Adipocyte (in vitro differentiated cells): ENCODE measurements around the gene PRSS23.
"Not testable (repeated sequence)": the region's sequence is repeated elsewhere in the genome, so short reads cannot be mapped to it uniquely, and the experiment has no call there.

Experiments
- DNase-seq: peaks from one replicate; pipeline ENCODE4 v3.0.0-alpha.2; 2015; ENCODE audit warnings: low read depth
- H3K27me3 ChIP-seq: replicated peaks from 2 replicates; pipeline ENCODE4 v1.7.0; 2013; ENCODE audit warnings: mild to moderate bottlenecking, low read length, moderate library complexity; ENCODE audit not compliant: control insufficient read depth, insufficient read depth
- H3K36me3 ChIP-seq: 2 replicates; pipeline ENCODE4 v1.7.0; 2013; ENCODE audit warnings: low read length, mild to moderate bottlenecking, moderate library complexity; ENCODE audit not compliant: control insufficient read depth, insufficient read depth, severe bottlenecking
- H3K4me1 ChIP-seq: 2 replicates; pipeline ENCODE4 v1.7.0; 2013; ENCODE audit warnings: mild to moderate bottlenecking, low read length, moderate library complexity; ENCODE audit not compliant: control insufficient read depth, insufficient read depth
- H3K4me3 ChIP-seq: 2 replicates; pipeline ENCODE4 v1.7.0; 2013; ENCODE audit warnings: mild to moderate bottlenecking, low read length, moderate library complexity
- H3K9ac ChIP-seq: 2 replicates; pipeline ENCODE4 v1.7.0; 2013; ENCODE audit warnings: mild to moderate bottlenecking, low read length, moderate library complexity
- H3K9me3 ChIP-seq: 2 replicates; pipeline ENCODE4 v1.7.0; 2013; ENCODE audit warnings: mild to moderate bottlenecking, low read length, moderate library complexity; ENCODE audit not compliant: control insufficient read depth

The PRSS23 gene

DNA sequence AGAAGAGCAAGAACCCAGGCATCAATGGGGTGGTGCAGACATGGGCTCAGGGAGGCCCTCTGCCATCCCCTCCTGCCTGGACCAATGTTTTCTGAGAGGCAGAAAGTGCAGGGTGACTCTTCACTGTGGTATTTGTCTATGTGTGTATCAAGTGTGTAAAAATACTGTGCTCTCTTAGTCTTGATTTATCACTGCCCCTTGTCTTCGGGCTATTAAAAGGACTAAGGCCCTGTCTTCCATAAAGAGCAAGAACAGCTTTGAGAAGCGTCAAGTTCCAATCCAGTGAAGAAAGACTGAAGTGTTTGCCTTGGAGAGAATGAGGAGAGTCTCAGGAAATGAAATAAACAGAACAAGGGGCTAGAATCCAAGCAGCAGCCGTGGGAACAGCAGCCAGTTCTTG is 14.4 kb downstream of the PRSS23 start:
- no peaks in the 10 kb centered on the region for H3K27me3 ChIP-seq
- no peak for DNase-seq
- no peak overlapping the region for H3K9ac ChIP-seq
- peaks cover 6% of the 10 kb centered on the region for H3K36me3 ChIP-seq
- peaks cover 46% of the 10 kb centered on the region for H3K4me1 ChIP-seq
- H3K9me3 ChIP-seq = no peaks in the 10 kb centered on the region
- H3K4me3 ChIP-seq = no peak overlapping the region

DNA sequence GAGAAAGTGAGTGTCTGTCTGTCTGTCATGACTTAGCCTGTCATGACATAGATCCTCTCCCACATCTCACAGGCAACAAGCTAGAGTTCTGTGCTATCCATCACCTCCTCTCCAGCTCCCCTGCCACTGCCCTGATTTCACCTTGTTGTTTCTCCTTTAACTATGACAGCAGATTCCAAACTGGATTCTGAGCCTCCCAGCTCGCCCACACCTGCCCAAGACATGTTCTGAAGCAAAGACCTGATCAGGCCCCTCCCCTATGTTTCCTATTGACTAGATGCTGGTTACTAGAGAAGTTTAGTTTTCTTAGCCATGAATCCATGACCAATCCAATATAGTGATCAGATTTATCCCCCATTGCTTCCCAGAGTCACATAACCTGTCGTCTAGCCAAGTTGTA is 15.4 kb downstream of the PRSS23 start:
- no peak overlapping the region for H3K9ac ChIP-seq
- H3K9me3 ChIP-seq = no peaks in the 10 kb centered on the region
- DNase-seq = no peak
- H3K27me3 ChIP-seq = no peaks in the 10 kb centered on the region
- H3K36me3 ChIP-seq = no peaks in the 10 kb centered on the region
- H3K4me1 ChIP-seq = peaks cover 44% of the 10 kb centered on the region
- H3K4me3 ChIP-seq = no peak overlapping the region

DNA sequence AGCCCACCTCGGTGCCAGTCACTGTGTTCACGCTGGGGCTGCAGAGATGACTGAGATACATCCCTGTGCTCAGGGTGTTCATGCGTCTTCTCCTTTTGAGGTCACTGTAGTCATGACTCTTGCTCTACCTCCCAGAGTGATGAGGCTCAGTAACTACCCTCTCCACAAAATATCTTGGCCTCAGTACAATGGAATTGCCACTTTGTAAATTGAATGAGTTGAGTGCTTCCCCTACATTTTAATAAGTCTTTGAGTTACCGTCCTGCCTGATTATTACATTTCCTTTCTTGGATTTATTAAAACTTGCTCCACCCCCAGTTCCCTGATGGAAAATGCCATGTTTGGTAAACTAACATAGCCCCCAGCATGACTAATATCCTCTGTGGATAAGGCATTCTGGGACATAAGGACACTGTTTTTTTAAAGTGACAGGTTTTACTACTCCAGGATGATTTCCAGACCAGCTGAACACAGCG is 15.9 kb downstream of the PRSS23 start:
- H3K4me1 ChIP-seq = peaks cover 43% of the 10 kb centered on the region
- no peak overlapping the region for H3K9ac ChIP-seq
- no peak for DNase-seq
- H3K27me3 ChIP-seq = no peaks in the 10 kb centered on the region
- H3K4me3 ChIP-seq = no peak overlapping the region
- no peaks in the 10 kb centered on the region for H3K9me3 ChIP-seq
- H3K36me3 ChIP-seq = no peaks in the 10 kb centered on the region

DNA sequence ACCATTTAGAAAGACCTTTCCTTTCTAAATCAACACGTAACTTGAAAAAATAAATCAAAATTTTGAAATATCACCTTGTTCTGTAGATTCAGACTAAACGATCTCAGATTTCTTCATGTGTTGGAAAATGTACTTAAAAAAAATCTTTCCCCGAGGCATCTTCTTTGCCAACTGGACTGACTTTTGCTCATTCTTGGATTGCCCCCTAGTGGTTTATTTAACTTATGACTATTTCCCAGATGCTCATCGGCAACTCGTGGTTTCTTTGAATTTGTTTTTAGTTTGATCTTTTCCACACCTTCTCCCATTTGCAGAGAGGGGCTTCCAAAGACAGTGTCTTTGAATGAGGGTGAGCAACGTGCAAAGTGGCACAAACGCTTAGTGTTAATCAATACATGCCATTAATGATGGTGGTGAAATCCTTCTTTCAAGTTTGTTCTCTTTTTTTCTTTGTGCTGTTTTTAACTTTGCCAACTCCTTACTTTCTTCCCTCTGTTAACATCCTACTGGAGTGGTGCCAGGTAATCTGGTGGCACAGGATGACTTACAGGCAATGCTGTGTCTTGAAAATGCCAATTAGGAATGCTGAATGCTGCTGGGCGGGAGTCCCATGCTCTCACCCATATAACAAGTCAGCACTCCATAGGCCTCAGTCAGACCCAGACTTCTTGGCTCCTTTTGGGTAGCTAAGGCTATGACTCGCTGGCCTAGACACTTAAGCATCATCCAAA is 18.3 kb downstream of the PRSS23 start:
- Histone ChIP-seq H3K4me3 (no peak overlapping the region), H3K36me3 (no peaks in the 10 kb centered on the region), H3K4me1 (peaks cover 37% of the 10 kb centered on the region), H3K9ac (peak overlapping the region; percentile 52), H3K27me3 (no peaks in the 10 kb centered on the region), H3K9me3 (no peaks in the 10 kb centered on the region)
- DNase-seq = peak; percentile 94

DNA sequence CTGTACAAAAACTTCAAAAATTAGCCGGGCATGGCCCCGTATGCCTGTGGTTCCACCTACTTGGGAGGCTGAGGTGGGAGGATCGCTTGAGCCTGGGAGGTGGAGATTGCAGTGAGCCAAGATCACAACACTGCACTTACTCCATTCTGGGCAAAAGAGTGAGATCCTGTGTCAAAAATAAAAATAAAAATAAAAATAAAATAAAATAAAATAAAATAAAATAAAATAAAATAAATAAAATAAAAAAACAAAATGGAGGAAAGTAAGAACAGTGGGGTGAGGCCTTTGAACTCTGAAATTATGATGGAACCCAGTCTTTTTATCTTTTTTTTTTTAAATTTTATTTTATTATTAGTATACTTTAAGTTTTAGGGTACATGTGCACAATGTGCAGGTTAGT is 23.8 kb downstream of the PRSS23 start:
- not testable (repeated sequence) for H3K9me3 ChIP-seq, H3K9ac ChIP-seq, DNase-seq, H3K27me3 ChIP-seq, H3K4me1 ChIP-seq, H3K36me3 ChIP-seq, H3K4me3 ChIP-seq

DNA sequence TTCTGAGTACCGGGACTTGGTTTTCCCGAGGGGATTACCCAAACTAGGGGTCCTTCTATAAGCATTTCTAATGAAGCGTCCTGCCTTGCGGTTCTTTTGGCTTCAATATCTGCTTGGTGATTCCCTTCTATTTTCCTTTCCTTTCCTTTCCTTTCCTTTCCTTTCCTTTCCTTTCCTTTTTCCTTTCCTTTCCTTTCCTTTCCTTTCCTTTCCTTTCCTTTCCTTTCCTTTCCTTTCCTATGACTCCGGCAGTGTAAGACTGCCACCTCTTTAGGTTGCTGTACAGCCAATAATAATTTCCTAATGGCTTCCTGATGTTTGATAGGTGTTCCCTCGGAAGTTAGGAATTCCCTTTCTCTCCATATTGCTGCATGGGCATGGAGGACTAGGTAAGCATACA is 34.0 kb downstream of the PRSS23 start:
- not testable (repeated sequence) for H3K9me3 ChIP-seq, H3K36me3 ChIP-seq, DNase-seq, H3K27me3 ChIP-seq, H3K9ac ChIP-seq, H3K4me1 ChIP-seq, H3K4me3 ChIP-seq

DNA sequence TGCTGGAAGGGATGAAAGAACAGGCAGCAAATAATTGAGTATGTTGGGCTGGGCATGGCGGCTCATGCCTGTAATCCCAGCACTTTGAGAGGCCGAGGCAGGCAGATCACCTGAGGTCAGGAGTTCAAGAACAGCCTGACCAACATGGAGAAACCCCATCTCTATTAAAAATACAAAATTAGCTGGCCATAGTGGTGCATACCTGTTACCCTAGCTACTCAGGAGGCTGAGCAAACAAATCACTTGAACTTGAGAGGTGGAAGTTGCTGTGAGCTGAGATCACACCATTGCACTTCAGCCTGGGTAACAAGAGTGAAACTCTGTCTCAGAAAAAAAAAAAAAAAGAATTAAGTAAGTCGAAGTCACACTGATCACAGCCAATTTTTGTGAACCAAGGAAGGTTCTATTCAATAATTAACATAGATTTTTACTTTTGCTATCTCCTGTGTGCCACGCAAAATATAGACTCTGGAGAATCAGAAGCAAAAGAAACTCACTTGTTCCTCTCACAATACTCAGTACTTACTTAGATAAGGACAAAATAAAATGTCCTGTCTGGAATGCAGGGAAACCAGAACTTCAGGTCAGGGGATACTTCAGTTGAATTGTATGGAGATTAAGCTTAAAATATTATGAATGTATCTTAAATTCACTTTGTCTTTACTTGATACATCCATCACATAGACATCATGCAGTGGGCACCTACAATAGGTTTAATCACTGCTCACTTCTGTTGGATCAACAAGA is 44.6 kb downstream of the PRSS23 start:
- not testable (repeated sequence) for H3K9ac ChIP-seq, H3K36me3 ChIP-seq, H3K9me3 ChIP-seq, H3K4me1 ChIP-seq, DNase-seq, H3K27me3 ChIP-seq, H3K4me3 ChIP-seq

DNA sequence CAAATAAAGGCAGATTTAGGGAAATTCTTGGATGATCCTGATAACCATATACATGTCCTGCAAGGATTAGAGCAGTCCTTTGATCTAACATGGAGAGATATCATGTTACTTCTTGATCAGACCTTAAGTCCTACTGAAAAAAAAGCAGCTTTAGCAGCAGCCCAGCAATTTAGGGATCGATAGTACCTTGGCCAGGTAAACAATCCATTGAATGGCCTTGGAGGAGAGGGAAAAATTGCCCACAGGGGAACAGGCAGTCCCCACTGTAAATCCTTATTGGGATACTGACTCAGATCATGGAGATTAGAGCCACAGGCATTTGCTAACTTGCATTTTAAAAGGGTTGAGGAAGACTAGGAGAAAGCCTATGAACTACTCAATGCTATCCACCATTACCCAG is 47.8 kb downstream of the PRSS23 start:
- Histone ChIP-seq H3K27me3 (no peaks in the 10 kb centered on the region), H3K36me3 (no peaks in the 10 kb centered on the region), H3K9me3 (no peaks in the 10 kb centered on the region), H3K9ac (no peak overlapping the region), H3K4me3 (no peak overlapping the region), H3K4me1 (no peaks in the 10 kb centered on the region)
- DNase-seq = no peak

DNA sequence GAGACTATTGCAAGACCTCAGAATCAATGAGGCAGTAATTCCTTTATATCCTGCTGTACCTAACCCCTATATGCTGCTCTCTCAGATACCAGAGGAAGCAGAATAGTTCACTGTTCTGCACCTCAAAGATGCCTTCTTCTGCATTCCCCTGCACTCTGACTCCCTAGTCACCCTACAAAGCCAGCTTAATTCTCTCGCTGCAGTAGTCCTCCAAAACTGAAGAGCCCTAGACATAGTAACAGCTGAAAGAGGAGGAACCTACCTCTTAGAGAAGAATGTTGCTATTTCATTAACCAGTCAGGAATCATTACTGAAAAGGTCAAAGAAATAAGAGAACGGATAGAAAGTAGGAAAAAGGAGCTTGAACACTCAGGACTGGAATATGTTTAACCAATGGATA is 49.3 kb downstream of the PRSS23 start:
- Histone ChIP-seq H3K36me3 (no peaks in the 10 kb centered on the region), H3K9ac (no peak overlapping the region), H3K4me3 (no peak overlapping the region), H3K9me3 (no peaks in the 10 kb centered on the region), H3K4me1 (no peaks in the 10 kb centered on the region), H3K27me3 (no peaks in the 10 kb centered on the region)
- DNase-seq = no peak
